Suprapubic skin (tissue), 4 donors: ENCODE measurements around the gene RUNX3. TPM values are rescaled to one million over a fixed set of nuclear protein-coding genes. Genes with fewer than 3 reads are reported as not detected.
A peak's percentile ranks its signal among the peaks of the same experiment; 100 is the strongest.

Source experiments
- DNase-seq, 2 donors: peaks; one replicate each; pipeline ENCODE4 v3.0.0-alpha.2; 2019; ENCODE audit warnings: low spot score in 2 of 2
- H3K27ac ChIP-seq: fragments of 200-600 bp; sonication (generic); one replicate; pipeline ENCODE4 v1.5.1; 2019
- H3K27me3 ChIP-seq: fragments of 200-600 bp; sonication (generic); one replicate; pipeline ENCODE4 v1.5.1; 2019
- H3K36me3 ChIP-seq: fragments of 200-600 bp; sonication (generic); one replicate; pipeline ENCODE4 v1.5.1; 2019
- H3K4me1 ChIP-seq: fragments of 200-600 bp; sonication (generic); one replicate; pipeline ENCODE4 v1.5.1; 2019
- H3K4me3 ChIP-seq: fragments of 200-600 bp; sonication (generic); one replicate; pipeline ENCODE4 v1.5.1; 2019; ENCODE audit warnings: mild to moderate bottlenecking
- H3K9me3 ChIP-seq: fragments of 200-600 bp; sonication (generic); one replicate; pipeline ENCODE4 v1.5.1; 2019
- EP300 ChIP-seq: sonication (generic); formaldehyde crosslinking; IDR thresholded peaks from one replicate; pipeline ENCODE4 v1.6.1; 2017; ENCODE audit warnings: antibody characterized with exemption
- POLR2A ChIP-seq, 2 donors: fragments of 450-650 bp; IDR thresholded peaks; one replicate each; pipeline ENCODE4 v1.6.1; 2017; ENCODE audit warnings: antibody characterized with exemption in 2 of 2, mild to moderate bottlenecking in 2 of 2, moderate library complexity in 2 of 2
- POLR2AphosphoS5 ChIP-seq, 3 donors: sonication (generic); formaldehyde crosslinking; IDR thresholded peaks; one replicate each; pipeline ENCODE4 v1.6.1; 2017; ENCODE audit warnings: antibody characterized with exemption in 3 of 3
- WGBS: methylation state at CpG from one replicate; pipeline ENCODE4 v1.1.5; 2018; 5-methylcytosine and 5-hydroxymethylcytosine counted together
- total RNA-seq, 4 donors: library from RNA; depleted of rRNA; stranded (reverse); fragments of >200 nt; gene quantifications; one replicate each; pipeline ENCODE4 v1.1.0, GENCODE V29; 2016
- TF ChIP-seq, protein P1 (sequence below), 2 donors: fragments of 200-600 bp in 1 of 2; fragments of 450-650 bp in 1 of 2; sonication (generic) in 1 of 2; IDR thresholded peaks; one replicate each; pipeline ENCODE4 v1.5.1; 2016 to 2019; ENCODE audit warnings: antibody characterized with exemption in 2 of 2, mild to moderate bottlenecking in 1 of 2, moderate library complexity in 1 of 2

The RUNX3 gene
- total RNA-seq, 4 donors from 2014 or later, result 7.9 to 18.7 (median 13.8) TPM

DNA sequence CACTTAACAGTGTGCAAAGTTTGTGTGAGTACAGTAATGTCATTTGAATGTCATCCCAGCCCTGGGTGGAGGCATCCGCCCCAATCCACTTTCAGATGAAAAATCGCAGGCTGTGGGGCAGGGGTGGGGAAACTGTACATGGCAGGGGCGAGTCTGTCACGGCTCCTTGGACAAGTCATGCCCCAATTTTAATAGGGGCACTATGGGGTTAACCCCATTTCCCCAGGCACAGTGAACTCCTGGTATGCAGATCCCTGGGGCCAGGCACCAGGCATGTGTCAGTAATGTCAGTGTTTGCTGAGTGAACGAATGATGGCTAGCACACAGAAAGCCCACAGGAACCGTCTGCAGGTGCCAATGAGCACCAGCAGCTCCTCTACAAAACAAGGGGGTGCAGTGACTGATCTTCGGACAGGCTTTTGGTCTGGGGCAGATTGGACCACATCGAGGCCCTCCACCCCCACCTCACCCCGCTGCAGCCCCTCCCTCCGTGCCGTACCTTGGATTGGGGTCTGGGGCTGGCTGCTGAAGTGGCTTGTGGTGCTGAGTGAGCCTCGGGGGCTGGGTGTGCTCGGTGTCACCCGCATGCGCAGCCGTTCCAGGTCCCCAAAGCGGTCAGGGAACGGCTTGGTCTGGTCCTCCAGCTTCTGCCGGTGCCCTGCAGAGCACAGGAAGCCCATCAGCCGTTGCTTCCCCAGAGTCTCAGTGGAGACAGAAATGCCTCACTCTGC, 23.2 kb downstream of the RUNX3 start:
- no peaks in the 10 kb centered on the region for H3K36me3 ChIP-seq
- TF ChIP-seq POLR2AphosphoS5 (IDR thresholded peaks at IDR 0.05), result no peak
- no peaks in the 10 kb centered on the region for H3K4me1 ChIP-seq
- H3K4me3 ChIP-seq, result no peak overlapping the region
- H3K27me3 ChIP-seq, result peaks cover 2% of the 10 kb centered on the region
- no peak overlapping the region for H3K27ac ChIP-seq
- H3K9me3 ChIP-seq, result no peaks in the 10 kb centered on the region
- 91% methylated on average over 15 of the region's 20 CpGs for WGBS
- peak; percentile 49 to 57 for DNase-seq

DNA sequence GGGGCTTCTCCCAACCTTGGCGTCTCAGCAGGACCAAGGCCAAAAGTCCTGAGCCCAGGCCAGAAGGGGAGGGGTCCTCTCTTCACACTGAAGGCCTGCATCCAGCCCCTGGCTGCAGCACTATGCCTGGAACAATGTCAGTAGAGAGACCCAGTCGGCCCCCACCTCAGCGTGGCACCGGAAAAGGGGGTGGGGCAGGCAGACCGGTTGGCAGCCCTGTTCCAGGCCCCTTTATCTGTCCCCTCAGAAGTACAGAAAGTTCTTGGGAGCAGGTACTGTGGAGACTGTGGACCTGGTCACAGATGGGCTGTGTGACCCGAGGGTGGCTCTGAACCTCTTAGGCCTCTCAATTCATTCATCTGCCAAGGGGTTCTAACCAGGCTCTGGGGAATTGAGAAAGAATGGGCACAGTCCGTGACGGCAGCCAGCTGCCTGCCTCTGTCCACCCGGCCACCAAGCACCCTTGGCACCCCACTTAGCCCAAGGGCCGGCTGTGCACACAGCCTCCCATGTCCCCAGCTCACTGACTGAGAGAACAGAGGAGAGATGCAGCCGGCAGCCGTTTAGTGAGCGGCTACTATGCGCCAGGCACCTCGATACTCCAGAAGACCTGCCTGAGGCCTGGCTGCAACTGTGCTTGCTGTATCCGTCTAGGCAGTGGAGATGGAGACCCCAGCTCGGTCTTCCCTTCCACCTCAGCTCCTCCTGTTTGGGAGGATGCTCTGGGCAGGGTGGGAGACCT, 23.9 kb downstream of the RUNX3 start:
- Histone ChIP-seq H3K4me3 (no peak overlapping the region), H3K9me3 (no peaks in the 10 kb centered on the region), H3K4me1 (no peaks in the 10 kb centered on the region), H3K27me3 (peaks cover 9% of the 10 kb centered on the region), H3K27ac (no peak overlapping the region), H3K36me3 (no peaks in the 10 kb centered on the region)
- peak; percentile 39 to 64 for DNase-seq
- WGBS, result 89% methylated on average over 8 of the region's 17 CpGs
- TF ChIP-seq POLR2AphosphoS5 (IDR thresholded peaks at IDR 0.05), result no peak
- TF ChIP-seq EP300, result no peak
- TF ChIP-seq, protein P1, sequence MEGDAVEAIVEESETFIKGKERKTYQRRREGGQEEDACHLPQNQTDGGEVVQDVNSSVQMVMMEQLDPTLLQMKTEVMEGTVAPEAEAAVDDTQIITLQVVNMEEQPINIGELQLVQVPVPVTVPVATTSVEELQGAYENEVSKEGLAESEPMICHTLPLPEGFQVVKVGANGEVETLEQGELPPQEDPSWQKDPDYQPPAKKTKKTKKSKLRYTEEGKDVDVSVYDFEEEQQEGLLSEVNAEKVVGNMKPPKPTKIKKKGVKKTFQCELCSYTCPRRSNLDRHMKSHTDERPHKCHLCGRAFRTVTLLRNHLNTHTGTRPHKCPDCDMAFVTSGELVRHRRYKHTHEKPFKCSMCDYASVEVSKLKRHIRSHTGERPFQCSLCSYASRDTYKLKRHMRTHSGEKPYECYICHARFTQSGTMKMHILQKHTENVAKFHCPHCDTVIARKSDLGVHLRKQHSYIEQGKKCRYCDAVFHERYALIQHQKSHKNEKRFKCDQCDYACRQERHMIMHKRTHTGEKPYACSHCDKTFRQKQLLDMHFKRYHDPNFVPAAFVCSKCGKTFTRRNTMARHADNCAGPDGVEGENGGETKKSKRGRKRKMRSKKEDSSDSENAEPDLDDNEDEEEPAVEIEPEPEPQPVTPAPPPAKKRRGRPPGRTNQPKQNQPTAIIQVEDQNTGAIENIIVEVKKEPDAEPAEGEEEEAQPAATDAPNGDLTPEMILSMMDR (IDR thresholded peaks at IDR 0.05), result no peak
- TF ChIP-seq POLR2A (IDR thresholded peaks at IDR 0.05), result no peak

DNA sequence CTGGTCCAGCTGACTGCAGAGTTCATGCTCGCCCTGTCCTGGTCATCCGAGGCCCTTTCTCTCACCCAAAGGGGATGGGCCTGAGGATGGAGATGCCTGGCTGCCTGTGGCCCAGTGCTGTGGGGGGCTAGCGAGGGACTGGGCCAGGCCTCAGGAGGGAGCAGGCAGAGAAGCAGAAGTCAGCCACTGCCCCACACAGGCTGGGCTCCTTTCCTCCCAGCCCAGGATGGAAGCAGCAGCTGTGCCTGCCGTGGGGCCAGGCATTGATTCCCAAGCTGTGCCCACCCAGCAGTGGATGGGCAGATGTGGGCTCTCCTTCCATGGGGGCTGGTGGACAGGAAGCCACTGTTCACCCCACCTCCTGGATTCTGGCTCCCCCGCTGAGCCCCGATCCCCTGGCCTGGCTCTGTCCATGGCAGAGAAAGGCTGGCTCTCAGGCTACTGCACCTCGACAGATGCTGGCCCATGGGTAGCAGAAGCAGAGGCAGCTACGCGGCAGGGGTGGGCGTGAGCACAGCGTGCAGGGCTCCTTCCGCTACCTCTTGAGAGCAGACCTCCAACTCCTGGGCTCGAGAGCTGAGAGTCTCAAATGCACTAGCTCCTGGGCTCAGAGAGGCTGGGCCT, 24.6 kb downstream of the RUNX3 start:
- 76% methylated on average over 11 of the region's 13 CpGs for WGBS
- peak; percentile 51 to 67 for DNase-seq
- Histone ChIP-seq H3K9me3 (no peaks in the 10 kb centered on the region), H3K27ac (no peak overlapping the region), H3K27me3 (peaks cover 14% of the 10 kb centered on the region), H3K36me3 (no peaks in the 10 kb centered on the region), H3K4me1 (no peaks in the 10 kb centered on the region), H3K4me3 (no peak overlapping the region)
- no peak for TF ChIP-seq EP300
- TF ChIP-seq, protein P1 (IDR thresholded peaks at IDR 0.05), result no peak
- TF ChIP-seq POLR2AphosphoS5 (IDR thresholded peaks at IDR 0.05), result no peak
- no peak for TF ChIP-seq POLR2A (IDR thresholded peaks at IDR 0.05)

DNA sequence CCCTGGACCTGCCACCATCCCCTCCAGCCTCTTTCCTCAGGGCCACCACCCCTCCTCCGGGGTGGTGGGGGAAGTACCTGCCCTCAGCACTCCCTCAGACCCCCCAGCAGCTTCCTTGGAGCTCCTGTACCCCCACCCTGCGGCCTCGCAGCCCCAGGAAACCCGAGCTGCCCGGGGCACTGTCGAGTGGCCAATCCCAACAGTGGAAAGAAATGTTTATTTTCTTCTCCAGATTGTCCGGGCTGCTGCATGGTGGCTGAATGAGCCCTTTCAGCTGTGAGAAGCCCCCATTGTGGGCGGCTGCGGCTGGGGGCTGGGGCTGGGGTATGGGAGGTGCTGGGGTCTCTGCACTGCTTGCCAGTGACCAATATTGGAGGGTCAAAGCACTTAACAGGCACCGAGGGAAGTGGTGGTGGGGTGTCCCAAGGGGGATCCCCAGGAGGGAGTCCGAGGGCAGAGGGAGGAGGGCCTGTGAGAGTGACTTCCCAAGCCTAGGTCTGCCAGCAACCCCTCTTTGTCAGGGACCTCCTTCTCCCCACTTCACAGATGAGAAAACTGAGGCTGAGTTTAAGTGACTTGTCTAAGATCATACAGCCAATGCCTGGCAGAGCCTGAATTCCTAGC, 25.2 kb downstream of the RUNX3 start:
- Histone ChIP-seq H3K4me3 (no peak overlapping the region), H3K36me3 (no peaks in the 10 kb centered on the region), H3K27ac (no peak overlapping the region), H3K9me3 (no peaks in the 10 kb centered on the region), H3K27me3 (peaks cover 17% of the 10 kb centered on the region), H3K4me1 (no peaks in the 10 kb centered on the region)
- WGBS, result 68% methylated on average over 5 of the region's 11 CpGs
- TF ChIP-seq POLR2A (IDR thresholded peaks at IDR 0.05), result no peak
- peak; percentile 40 to 71 for DNase-seq

DNA sequence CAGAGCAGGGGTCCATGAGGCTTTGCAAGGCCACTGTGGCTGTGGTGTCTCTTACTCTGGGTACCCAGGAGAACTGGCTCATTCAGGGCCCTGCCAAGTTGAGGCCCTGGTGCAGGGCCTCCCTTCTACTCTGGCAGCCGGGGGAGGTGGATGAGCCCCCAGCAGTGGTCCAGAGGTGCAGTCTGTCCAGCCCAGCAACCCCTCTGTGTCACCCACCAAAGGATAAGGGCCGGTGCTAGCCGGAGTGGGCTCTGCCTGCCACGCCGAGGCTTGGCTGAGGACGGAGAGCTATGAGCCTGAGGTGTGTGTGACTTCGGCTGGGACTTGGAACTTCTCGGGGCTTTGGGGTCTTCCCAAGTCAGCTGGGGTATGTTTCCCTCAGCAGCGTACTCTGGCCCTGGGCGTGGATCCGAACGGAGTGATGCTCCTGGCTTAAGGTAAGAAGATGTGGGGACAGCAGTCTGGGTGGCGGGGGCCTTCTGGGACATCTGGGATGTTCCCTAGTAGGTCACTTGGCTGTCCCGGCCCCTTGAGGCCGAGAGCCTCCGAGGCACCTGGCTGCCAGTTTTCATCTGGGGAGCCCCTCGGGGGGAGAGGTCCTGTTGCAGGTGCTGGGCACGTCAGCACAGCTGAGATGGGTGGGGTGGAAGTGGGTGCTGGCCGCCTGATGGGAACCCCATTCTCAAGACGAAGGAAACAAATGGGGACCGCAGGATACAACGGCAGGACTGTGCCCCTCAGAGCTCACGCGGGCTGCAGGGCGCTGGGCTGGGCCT, 25.9 kb downstream of the RUNX3 start:
- peak; percentile 53 to 60 for DNase-seq
- Histone ChIP-seq H3K36me3 (no peaks in the 10 kb centered on the region), H3K27me3 (peaks cover 17% of the 10 kb centered on the region), H3K9me3 (no peaks in the 10 kb centered on the region), H3K4me1 (no peaks in the 10 kb centered on the region), H3K27ac (no peak overlapping the region), H3K4me3 (no peak overlapping the region)
- WGBS, result 93% methylated on average over 8 of the region's 25 CpGs
- TF ChIP-seq, protein P1 (IDR thresholded peaks at IDR 0.05), result no peak
- no peak for TF ChIP-seq POLR2A (IDR thresholded peaks at IDR 0.05)
- TF ChIP-seq EP300, result no peak
- TF ChIP-seq POLR2AphosphoS5 (IDR thresholded peaks at IDR 0.05), result no peak
